HCT116 (cell line): ENCODE measurements around the gene CKAP4. TPM values are rescaled to one million over a fixed set of nuclear protein-coding genes. Genes with fewer than 3 reads are reported as not detected.

ENCODE experiments used
- ATAC-seq: fragments of 200-7000 bp; cut with Tn5 transposase; 2 replicates; pipeline ENCODE4 v1.9.1; 2020; ENCODE audit warnings: mild to moderate bottlenecking, moderate library complexity
- BruUV-seq: library from RNA; stranded (reverse); fragments of 400-500 nt; replicated peaks from 2 replicates; lab custom pipeline; 2021; lab: Mats Ljungman, UMichigan
- CTCF ChIA-PET: fragments of 300-600 bp; sonication (Branson Sonifier 250); formaldehyde crosslinking; loops from one replicate; lab custom pipeline; 2021; ENCODE audit warnings: antibody characterized with exemption; lab: Charles Lee
- POLR2A ChIA-PET: fragments of 300-600, 350-600 bp; sonication (Branson Sonifier 250); formaldehyde crosslinking; loops from one replicate; lab custom pipeline; 2021; ENCODE audit warnings: antibody characterized with exemption; lab: Charles Lee
- RAD21 ChIA-PET, 2 experiments: fragments of 300-600 bp; sonication (Branson Sonifier 250); formaldehyde crosslinking; loops; one replicate each; lab custom pipeline; 2023; ENCODE audit warnings: low total read pairs in 2 of 2; ENCODE audit not compliant: uncharacterized antibody in 2 of 2, unreplicated experiment in 2 of 2, low non-redundant PET in 1 of 2; lab: Charles Lee
- DNase-seq: peaks from one replicate; pipeline ENCODE4 v3.0.0-alpha.2; 2010; ENCODE audit warnings: low read depth, low spot score
- H2AFZ ChIP-seq: fragments of 200-600 bp; shearing (Covaris generic), sonication (generic); 2 replicates; pipeline ENCODE4 v1.6.1; 2017; ENCODE audit warnings: low read depth, mixed run types, mixed read lengths, antibody characterized with exemption, low read length; ENCODE audit not compliant: poor library complexity, severe bottlenecking
- H3K27ac ChIP-seq: 2 replicates; pipeline ENCODE4 v1.5.1; 2012; ENCODE audit warnings: low read depth, low read length
- H3K27me3 ChIP-seq: fragments of 200-600 bp; sonication (generic); 2 replicates; pipeline ENCODE4 v1.6.1; 2016; ENCODE audit warnings: mixed run types, low read length, mixed read lengths; ENCODE audit not compliant: insufficient read depth
- H3K36me3 ChIP-seq, 2 experiments: fragments of 200-500 bp in 1 of 2; fragments of 200-600 bp in 1 of 2; sonication (Bioruptor generic) in 1 of 2; sonication (generic) in 1 of 2; 2 replicates each; pipeline versions ENCODE4 v1.5.1 to v1.6.1; 2014 to 2016; ENCODE audit warnings: low read length in 2 of 2, inconsistent platforms in 1 of 2, mixed read lengths in 1 of 2, mixed run types in 1 of 2; ENCODE audit not compliant: insufficient read depth in 2 of 2, control insufficient read depth in 1 of 2
- H3K4me1 ChIP-seq, 2 experiments: fragments of 200-600 bp in 1 of 2; sonication (generic) in 1 of 2; 2 replicates each; pipeline versions ENCODE4 v1.5.1 to v1.6.1; 2012 to 2017; ENCODE audit warnings: low read length in 2 of 2, inconsistent platforms in 1 of 2, mild to moderate bottlenecking in 1 of 2, mixed read lengths in 1 of 2, mixed run types in 1 of 2, moderate library complexity in 1 of 2; ENCODE audit not compliant: insufficient read depth in 2 of 2, control insufficient read depth in 1 of 2
- H3K4me2 ChIP-seq: fragments of 200-600 bp; sonication (generic); 2 replicates; pipeline ENCODE4 v1.6.1; 2017; ENCODE audit warnings: mixed run types, low read length, mixed read lengths
- H3K4me3 ChIP-seq, 2 experiments: fragments of 200-600 bp in 1 of 2; sonication (generic) in 1 of 2; replicated peaks in 1 of 2; 2 replicates each; pipeline ENCODE4 v1.5.1; 2011 to 2016; ENCODE audit warnings: low read length in 2 of 2, control low read depth in 1 of 2, low read depth in 1 of 2, mild to moderate bottlenecking in 1 of 2, mixed read lengths in 1 of 2, mixed run types in 1 of 2
- H3K79me2 ChIP-seq: fragments of 200-600 bp; sonication (generic); 2 replicates; pipeline ENCODE4 v1.6.1; 2017; ENCODE audit warnings: mild to moderate bottlenecking, mixed run types, low read length, moderate library complexity, mixed read lengths; ENCODE audit not compliant: insufficient read depth
- H3K9ac ChIP-seq: fragments of 200-600 bp; sonication (generic); 2 replicates; pipeline ENCODE4 v1.6.1; 2016; ENCODE audit warnings: low read length, mixed read lengths
- H3K9me2 ChIP-seq: fragments of 200-600 bp; sonication (generic), shearing (Covaris generic); 2 replicates; pipeline ENCODE4 v1.6.1; 2017; ENCODE audit warnings: mixed run types, mild to moderate bottlenecking, moderate library complexity; ENCODE audit not compliant: insufficient read depth
- H3K9me3 ChIP-seq, 2 experiments: fragments of 200-500 bp in 1 of 2; fragments of 200-600 bp in 1 of 2; sonication (Bioruptor generic) in 1 of 2; sonication (generic) in 1 of 2; 2 replicates each; pipeline ENCODE4 v1.6.1; 2014 to 2017; ENCODE audit warnings: low read length in 2 of 2, mixed read lengths in 2 of 2, inconsistent platforms in 1 of 2, low read depth in 1 of 2, mild to moderate bottlenecking in 1 of 2, mixed run types in 1 of 2, moderate library complexity in 1 of 2; ENCODE audit not compliant: control insufficient read depth in 1 of 2, insufficient read depth in 1 of 2
- H4K20me1 ChIP-seq: fragments of 200-600 bp; sonication (generic), shearing (Covaris generic); 2 replicates; pipeline ENCODE4 v1.6.1; 2017; ENCODE audit warnings: mixed run types, mild to moderate bottlenecking, moderate library complexity; ENCODE audit not compliant: insufficient read depth
- ATF3 ChIP-seq: IDR thresholded peaks from 2 replicates; pipeline ENCODE4 v1.6.1; 2012
- EZH2phosphoT487 ChIP-seq: fragments of 200-600 bp; IDR thresholded peaks from 2 replicates; pipeline ENCODE4 v1.6.1; 2018; ENCODE audit warnings: antibody characterized with exemption, borderline replicate concordance
- SIN3A ChIP-seq: IDR thresholded peaks from 2 replicates; pipeline ENCODE4 v1.6.1; 2012; ENCODE audit warnings: low read depth
- SP1 ChIP-seq: IDR thresholded peaks from 2 replicates; pipeline ENCODE4 v1.6.1; 2012; ENCODE audit warnings: low read depth
- SRF ChIP-seq: IDR thresholded peaks from 2 replicates; pipeline ENCODE4 v1.6.1; 2012; ENCODE audit warnings: low read depth
- TCF7L2 ChIP-seq: IDR thresholded peaks from 2 replicates; pipeline ENCODE4 v1.7.0; 2011; ENCODE audit warnings: borderline replicate concordance, inconsistent platforms; ENCODE audit not compliant: insufficient read depth, insufficient read length; ENCODE audit errors: extremely low read depth
- ZFX ChIP-seq: fragments of 450-650 bp; IDR thresholded peaks from 2 replicates; pipeline ENCODE4 v1.6.1; 2017
- intact Hi-C: fragments of 100-400 bp; cut with micrococcal nuclease; formaldehyde crosslinking; loops from 2 replicates; pipeline ENCODE4 v1.10.0; 2022
- total RNA-seq: library from RNA; stranded (reverse); gene quantifications from one replicate; pipeline ENCODE4 v1.2.1, GENCODE V29; 2021; ENCODE audit not compliant: unreplicated experiment
- TF ChIP-seq, protein P1 (sequence below): IDR thresholded peaks from 2 replicates; pipeline ENCODE4 v1.6.1; 2012; ENCODE audit warnings: low read depth

The CKAP4 gene
- total RNA-seq, 1 experiment from 2014 or later = 45.9 TPM

DNA sequence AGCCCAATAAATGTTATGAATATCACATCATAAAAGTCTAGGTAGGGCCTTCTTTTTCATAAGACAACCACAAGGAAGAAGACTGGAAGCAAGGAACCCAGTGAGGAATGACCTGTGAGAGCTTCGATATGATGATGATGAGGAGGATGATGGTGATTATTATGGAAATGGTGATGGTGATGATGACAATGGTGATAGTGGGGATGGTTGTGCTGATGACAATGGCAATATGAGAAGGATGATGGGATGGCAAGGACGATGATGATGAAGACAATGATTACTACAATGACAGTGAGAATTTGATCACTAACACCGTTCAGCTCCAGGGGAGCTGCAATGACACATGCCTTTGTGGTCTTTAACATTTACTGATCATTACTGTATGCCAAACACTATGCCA, 7.7 kb upstream of the CKAP4 start (continued):
- no peak for TF ChIP-seq EZH2phosphoT487
- TF ChIP-seq, protein P1, sequence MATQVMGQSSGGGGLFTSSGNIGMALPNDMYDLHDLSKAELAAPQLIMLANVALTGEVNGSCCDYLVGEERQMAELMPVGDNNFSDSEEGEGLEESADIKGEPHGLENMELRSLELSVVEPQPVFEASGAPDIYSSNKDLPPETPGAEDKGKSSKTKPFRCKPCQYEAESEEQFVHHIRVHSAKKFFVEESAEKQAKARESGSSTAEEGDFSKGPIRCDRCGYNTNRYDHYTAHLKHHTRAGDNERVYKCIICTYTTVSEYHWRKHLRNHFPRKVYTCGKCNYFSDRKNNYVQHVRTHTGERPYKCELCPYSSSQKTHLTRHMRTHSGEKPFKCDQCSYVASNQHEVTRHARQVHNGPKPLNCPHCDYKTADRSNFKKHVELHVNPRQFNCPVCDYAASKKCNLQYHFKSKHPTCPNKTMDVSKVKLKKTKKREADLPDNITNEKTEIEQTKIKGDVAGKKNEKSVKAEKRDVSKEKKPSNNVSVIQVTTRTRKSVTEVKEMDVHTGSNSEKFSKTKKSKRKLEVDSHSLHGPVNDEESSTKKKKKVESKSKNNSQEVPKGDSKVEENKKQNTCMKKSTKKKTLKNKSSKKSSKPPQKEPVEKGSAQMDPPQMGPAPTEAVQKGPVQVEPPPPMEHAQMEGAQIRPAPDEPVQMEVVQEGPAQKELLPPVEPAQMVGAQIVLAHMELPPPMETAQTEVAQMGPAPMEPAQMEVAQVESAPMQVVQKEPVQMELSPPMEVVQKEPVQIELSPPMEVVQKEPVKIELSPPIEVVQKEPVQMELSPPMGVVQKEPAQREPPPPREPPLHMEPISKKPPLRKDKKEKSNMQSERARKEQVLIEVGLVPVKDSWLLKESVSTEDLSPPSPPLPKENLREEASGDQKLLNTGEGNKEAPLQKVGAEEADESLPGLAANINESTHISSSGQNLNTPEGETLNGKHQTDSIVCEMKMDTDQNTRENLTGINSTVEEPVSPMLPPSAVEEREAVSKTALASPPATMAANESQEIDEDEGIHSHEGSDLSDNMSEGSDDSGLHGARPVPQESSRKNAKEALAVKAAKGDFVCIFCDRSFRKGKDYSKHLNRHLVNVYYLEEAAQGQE = no peak
- TF ChIP-seq, all 23 proteins: peak for 0

- H3K36me3 ChIP-seq = no peaks in the 10 kb centered on the region
- TF ChIP-seq SP1 (no peak), TCF7L2 (peak; percentile 76), SRF (no peak), ATF3 (no peak), ZFX (no peak), SIN3A (no peak)
- TF ChIP-seq, all 23 proteins: peak for 1
- BruUV-seq = no TSS peak
- DNase-seq (no peak), ATAC-seq (peak; percentile 20; the same call in 1 of the 2 replicates)
- CTCF ChIA-PET = interaction anchor here (1.6 kb wide), 1 partner anchor 28 kb away, joined by 4 read pairs; no protein-coding TSS in a partner anchor
- H2AFZ ChIP-seq = no peak overlapping the region
- H3K27ac ChIP-seq = no peak overlapping the region
- RAD21 ChIA-PET = no interaction called here
- intact Hi-C loops = no loop called here
- H3K27me3 ChIP-seq = no peaks in the 10 kb centered on the region
- H3K4me1 ChIP-seq = peaks cover 12 to 20% of the 10 kb centered on the region in 2 experiments
- no peaks in the 10 kb centered on the region for H3K9me2 ChIP-seq
- no peaks in the 10 kb centered on the region for H4K20me1 ChIP-seq
- no peak overlapping the region for H3K9ac ChIP-seq
- no peak overlapping the region for H3K4me2 ChIP-seq
- no peaks in the 10 kb centered on the region for H3K79me2 ChIP-seq
- H3K9me3 ChIP-seq = no peaks in the 10 kb centered on the region
- no peak overlapping the region for H3K4me3 ChIP-seq
- POLR2A ChIA-PET = no interaction called here
Measured at GRCh38 chr12:106254724-106255123, 6.9 kb upstream of the CKAP4 start.
